Measurements from ENCODE around the gene STAMBP. TPM values are rescaled to one million over a fixed set of nuclear protein-coding genes. Genes with fewer than 3 reads are reported as not detected.

The STAMBP gene
- polyA plus RNA-seq, 1 donor from 2014 or later, result 69.1 TPM

DNA sequence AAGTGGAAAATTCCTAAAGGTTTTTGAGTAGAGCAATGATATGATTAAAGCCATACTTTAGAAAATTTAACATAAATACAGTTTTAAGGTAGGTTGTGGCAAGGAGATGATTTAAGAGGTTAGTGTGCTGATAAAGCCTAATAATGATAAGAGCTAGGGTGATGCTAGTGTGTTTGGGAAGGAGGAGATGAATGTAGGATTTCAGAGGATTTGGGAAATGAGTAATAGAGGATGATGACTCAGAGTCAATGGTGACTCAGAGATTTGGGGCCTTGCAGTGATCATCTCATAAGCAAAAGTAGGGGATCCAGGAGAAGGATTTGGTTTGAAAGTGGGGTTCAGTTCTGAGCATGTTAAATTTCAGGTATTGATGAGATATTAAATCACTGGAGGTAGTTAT lies 23.3 kb downstream of the STAMBP start:
- no peaks in the 10 kb centered on the region for H3K79me2 ChIP-seq (replicated peaks; ENCODE audit: insufficient read depth, low read length)
- TF ChIP-seq EP300 (conservative IDR thresholded peaks at IDR 0.05; ENCODE audit: poor library complexity, severe bottlenecking) (no peak), SMC3 (conservative IDR thresholded peaks at IDR 0.05; ENCODE audit: poor library complexity) (no peak), REST (IDR thresholded peaks at IDR 0.05; ENCODE audit: borderline replicate concordance) (no peak), TAF1 (IDR thresholded peaks at IDR 0.05; ENCODE audit: low read depth) (no peak), EZH2 (IDR thresholded peaks at IDR 0.05; ENCODE audit: borderline replicate concordance, insufficient read depth, low read length, poor library complexity, severe bottlenecking) (no peak), RAD21 (conservative IDR thresholded peaks at IDR 0.05) (no peak), POLR2AphosphoS5 (IDR thresholded peaks at IDR 0.05) (no peak), MXI1 (conservative IDR thresholded peaks at IDR 0.05; ENCODE audit: poor library complexity, severe bottlenecking) (no peak)
- TF ChIP-seq, protein P1, sequence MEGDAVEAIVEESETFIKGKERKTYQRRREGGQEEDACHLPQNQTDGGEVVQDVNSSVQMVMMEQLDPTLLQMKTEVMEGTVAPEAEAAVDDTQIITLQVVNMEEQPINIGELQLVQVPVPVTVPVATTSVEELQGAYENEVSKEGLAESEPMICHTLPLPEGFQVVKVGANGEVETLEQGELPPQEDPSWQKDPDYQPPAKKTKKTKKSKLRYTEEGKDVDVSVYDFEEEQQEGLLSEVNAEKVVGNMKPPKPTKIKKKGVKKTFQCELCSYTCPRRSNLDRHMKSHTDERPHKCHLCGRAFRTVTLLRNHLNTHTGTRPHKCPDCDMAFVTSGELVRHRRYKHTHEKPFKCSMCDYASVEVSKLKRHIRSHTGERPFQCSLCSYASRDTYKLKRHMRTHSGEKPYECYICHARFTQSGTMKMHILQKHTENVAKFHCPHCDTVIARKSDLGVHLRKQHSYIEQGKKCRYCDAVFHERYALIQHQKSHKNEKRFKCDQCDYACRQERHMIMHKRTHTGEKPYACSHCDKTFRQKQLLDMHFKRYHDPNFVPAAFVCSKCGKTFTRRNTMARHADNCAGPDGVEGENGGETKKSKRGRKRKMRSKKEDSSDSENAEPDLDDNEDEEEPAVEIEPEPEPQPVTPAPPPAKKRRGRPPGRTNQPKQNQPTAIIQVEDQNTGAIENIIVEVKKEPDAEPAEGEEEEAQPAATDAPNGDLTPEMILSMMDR (IDR thresholded peaks at IDR 0.05; ENCODE audit: poor library complexity, severe bottlenecking), result no peak
- H3K4me2 ChIP-seq (ENCODE audit: low read length), result no peak overlapping the region
- peaks cover 8% of the 10 kb centered on the region for H3K36me3 ChIP-seq (ENCODE audit: insufficient read depth, low read length)
- H4K20me1 ChIP-seq (ENCODE audit: insufficient read depth), result no peaks in the 10 kb centered on the region
- no peak overlapping the region for H3K9ac ChIP-seq (ENCODE audit: low read length)
- no peak overlapping the region for H3K27ac ChIP-seq (ENCODE audit: low read length)
- H3K4me3 ChIP-seq (ENCODE audit: low read length), result no peak overlapping the region
- no peaks in the 10 kb centered on the region for H3K27me3 ChIP-seq (ENCODE audit: insufficient read depth, low read depth, low read length)
- no peaks in the 10 kb centered on the region for H3F3A ChIP-seq (ENCODE audit: insufficient read depth, low read length, poor library complexity, severe bottlenecking)
- H3K9me3 ChIP-seq (ENCODE audit: low read length), result no peaks in the 10 kb centered on the region
- H3K9me2 ChIP-seq (ENCODE audit: insufficient read depth, low read length), result no peaks in the 10 kb centered on the region
- no peak overlapping the region for H2AFZ ChIP-seq (ENCODE audit: low read depth, low read length)

DNA sequence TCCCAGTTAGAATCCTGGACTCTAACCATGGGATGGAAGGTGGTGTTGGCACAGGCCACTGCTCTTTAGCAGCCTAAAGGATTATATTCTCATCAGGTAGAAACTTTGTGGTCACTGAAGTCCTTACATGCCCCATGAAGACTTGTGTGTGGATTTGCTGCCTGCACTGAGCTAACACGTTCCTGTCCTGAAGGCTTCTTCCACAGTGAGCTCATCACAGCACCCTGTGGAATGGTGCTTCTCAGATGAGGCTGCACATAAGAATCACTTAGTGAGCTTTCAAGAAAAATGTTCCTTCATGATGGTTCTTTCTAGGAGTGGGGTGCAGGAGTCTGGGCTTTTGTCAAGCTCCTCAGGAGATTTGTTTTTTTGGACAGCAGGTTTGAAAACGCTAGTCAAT lies 26.8 kb downstream of the STAMBP start:
- no peaks in the 10 kb centered on the region for H3F3A ChIP-seq (ENCODE audit: insufficient read depth, low read length, poor library complexity, severe bottlenecking)
- TF ChIP-seq EZH2 (IDR thresholded peaks at IDR 0.05; ENCODE audit: borderline replicate concordance, insufficient read depth, low read length, poor library complexity, severe bottlenecking) (no peak), MXI1 (conservative IDR thresholded peaks at IDR 0.05; ENCODE audit: poor library complexity, severe bottlenecking) (no peak), REST (IDR thresholded peaks at IDR 0.05; ENCODE audit: borderline replicate concordance) (no peak), RAD21 (conservative IDR thresholded peaks at IDR 0.05) (no peak), SMC3 (conservative IDR thresholded peaks at IDR 0.05; ENCODE audit: poor library complexity) (no peak), POLR2AphosphoS5 (IDR thresholded peaks at IDR 0.05) (no peak)
- TF ChIP-seq, protein P1 (IDR thresholded peaks at IDR 0.05; ENCODE audit: poor library complexity, severe bottlenecking), result no peak

More for the DNA sequence above, 26.8 kb downstream of the STAMBP start:
- no peak overlapping the region for H3K4me3 ChIP-seq (ENCODE audit: low read length)
- peaks cover 8% of the 10 kb centered on the region for H3K36me3 ChIP-seq (ENCODE audit: insufficient read depth, low read length)
- H3K9me3 ChIP-seq (ENCODE audit: low read length), result no peaks in the 10 kb centered on the region
- no peak overlapping the region for H2AFZ ChIP-seq (ENCODE audit: low read depth, low read length)
- no peaks in the 10 kb centered on the region for H3K79me2 ChIP-seq (replicated peaks; ENCODE audit: insufficient read depth, low read length)
- H4K20me1 ChIP-seq (ENCODE audit: insufficient read depth), result no peaks in the 10 kb centered on the region
- no peak overlapping the region for H3K9ac ChIP-seq (ENCODE audit: low read length)
- H3K9me2 ChIP-seq (ENCODE audit: insufficient read depth, low read length), result no peaks in the 10 kb centered on the region
- no peaks in the 10 kb centered on the region for H3K27me3 ChIP-seq (ENCODE audit: insufficient read depth, low read depth, low read length)
- H3K4me2 ChIP-seq (ENCODE audit: low read length), result no peak overlapping the region
- no peak overlapping the region for H3K27ac ChIP-seq (ENCODE audit: low read length)
